Pancreas (tissue), 10 donors: Measurements from ENCODE around the gene DNAJC16. TPM values are rescaled to one million over a fixed set of nuclear protein-coding genes. Genes with fewer than 3 reads are reported as not detected.
A peak's percentile ranks its signal among the peaks of the same experiment; 100 is the strongest.

ENCODE experiments used
- ATAC-seq, 4 donors: fragments of 200-7000 bp; cut with Tn5 transposase; one replicate each; pipeline versions ENCODE4 v1.8.0 to v1.9.1; 2020; ENCODE audit warnings: mild to moderate bottlenecking in 4 of 4, moderate library complexity in 4 of 4
- DNase-seq, 6 donors: peaks; one replicate each; pipeline ENCODE4 v3.0.0-alpha.2; 2020
- FAIRE-seq: peaks from 2 replicates; lab custom pipeline; 2012; peaks lifted over from hg19 to GRCh38; lab: Jason Lieb, UNC
- H3K27ac ChIP-seq, 4 donors: fragments of 200-600 bp; sonication (generic); 1 replicate in 3 of 4; 2 replicates in 1 of 4; pipeline versions ENCODE4 v1.5.0 to v1.8.0; 2020
- H3K27me3 ChIP-seq, 4 donors: fragments of 200-600 bp; one replicate each; pipeline ENCODE4 v1.8.0; 2021
- H3K36me3 ChIP-seq, 3 donors: fragments of 200-600 bp; sonication (generic) in 1 of 3; one replicate each; pipeline versions ENCODE4 v1.5.0 to v1.8.0; 2020 to 2021
- H3K4me1 ChIP-seq, 3 donors: fragments of 200-600 bp; one replicate each; pipeline ENCODE4 v1.8.0; 2021
- H3K4me3 ChIP-seq, 4 donors: fragments of 200-600 bp; sonication (generic) in 2 of 4; one replicate each; pipeline versions ENCODE4 v1.5.0 to v1.8.0; 2020 to 2021
- H3K9me3 ChIP-seq, 4 donors: fragments of 200-600 bp; one replicate each; pipeline ENCODE4 v1.8.0; 2021
- WGBS, 2 donors: extraction: QIAGEN DNeasy Blood & Tissue Kit; methylation state at CpG; one replicate each; pipeline ENCODE4 v1.1.7; 2013; 5-methylcytosine and 5-hydroxymethylcytosine counted together
- intact Hi-C, 3 donors: fragments of 100-400 bp; cut with DNase I; formaldehyde crosslinking; loops; one replicate each; pipeline versions ENCODE4 v1.11.1 to v1.14.2; 2022
- polyA plus RNA-seq, 2 donors: library from polyadenylated mRNA; stranded (reverse); fragments of 200-250 nt; gene quantifications; one replicate each; pipeline ENCODE4 v1.2.3, GENCODE V29; 2013
- total RNA-seq, 6 donors: library from RNA; stranded (reverse); fragmentation: NEBNext Ultra II Directional in 4 of 6; extraction: Animal tissue kit (Norgen Biotek cat#: 25700) in 4 of 6; gene quantifications; one replicate each; pipeline versions ENCODE4 v1.2.1 to v1.2.4, GENCODE V29; 2021 to 2023
- TF ChIP-seq, protein P1 (sequence below), 4 donors: fragments of 200-600 bp; sonication (generic) in 3 of 4; IDR thresholded peaks; one replicate each; pipeline versions ENCODE4 v1.5.0 to v1.8.0; 2021; ENCODE audit warnings: antibody characterized with exemption in 4 of 4
- donor health status: healthy with polysubstance abuse.
- donor health status: DM: no; HTN: no; CAD: no; lungs with moderate emphysema.
- donor health status: DM: no; HTN: no; CAD: no.
- donor health status: control.
- donor health status: control.
- donor health status: Bipolar disorder and iron deficiency.
- donor health status: DM: yes; HTN: yes; CAD: no.
- donor health status: DM: no; HTN: no; CAD: no.
- donor health status: DM: no; HTN: no; CAD: no.
- donor health status: DM: yes; HTN: yes; CAD: no.

DNAJC16 gene
- total and polyA plus RNA-seq, 8 donors, result 5.0 to 16.2 (median 9.9) TPM

DNA sequence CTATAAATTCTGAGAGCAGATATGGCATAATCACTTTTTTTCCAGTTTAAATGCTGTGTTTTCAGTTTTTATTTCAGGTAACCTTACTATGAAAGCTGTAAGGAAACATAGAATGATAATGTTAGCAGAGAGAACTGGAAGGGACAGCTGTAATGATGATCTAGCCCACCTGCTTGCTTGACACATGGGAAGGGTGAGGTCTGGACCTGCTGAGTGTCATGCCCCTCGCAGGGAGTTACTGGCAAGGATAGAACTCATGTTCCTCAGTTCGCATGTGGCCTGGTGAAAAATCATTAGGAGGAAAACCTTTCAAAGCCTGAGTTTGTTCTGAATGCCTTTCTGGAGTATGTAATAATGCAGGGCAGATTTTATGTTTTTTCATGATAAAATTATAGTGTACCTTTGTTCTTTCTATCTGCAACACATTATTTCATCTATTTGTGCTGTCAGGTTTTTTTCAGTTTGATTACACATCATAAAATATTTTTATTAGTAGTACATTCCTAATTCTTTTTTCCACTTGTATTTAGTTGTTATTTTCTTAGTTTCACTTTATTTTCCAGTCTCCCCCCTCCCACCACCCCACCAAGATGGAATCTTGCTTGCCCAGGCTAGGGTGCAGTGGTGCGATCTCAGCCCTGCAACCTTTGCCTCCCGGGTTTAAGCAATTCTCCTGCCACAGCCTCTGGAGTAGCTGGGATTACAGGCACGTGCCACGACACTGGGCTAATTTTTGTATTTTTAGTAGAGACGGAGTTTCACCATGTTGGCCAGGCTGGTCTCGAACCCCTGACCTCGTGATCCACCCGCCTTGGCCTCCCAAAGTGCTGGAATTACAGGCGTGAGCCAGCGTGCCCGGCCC is 98.6 kb downstream of the DNAJC16 start:
- peaks cover 0 to 4% (median 0%) of the 10 kb centered on the region in 3 donors for H3K36me3 ChIP-seq
- TF ChIP-seq, protein P1, sequence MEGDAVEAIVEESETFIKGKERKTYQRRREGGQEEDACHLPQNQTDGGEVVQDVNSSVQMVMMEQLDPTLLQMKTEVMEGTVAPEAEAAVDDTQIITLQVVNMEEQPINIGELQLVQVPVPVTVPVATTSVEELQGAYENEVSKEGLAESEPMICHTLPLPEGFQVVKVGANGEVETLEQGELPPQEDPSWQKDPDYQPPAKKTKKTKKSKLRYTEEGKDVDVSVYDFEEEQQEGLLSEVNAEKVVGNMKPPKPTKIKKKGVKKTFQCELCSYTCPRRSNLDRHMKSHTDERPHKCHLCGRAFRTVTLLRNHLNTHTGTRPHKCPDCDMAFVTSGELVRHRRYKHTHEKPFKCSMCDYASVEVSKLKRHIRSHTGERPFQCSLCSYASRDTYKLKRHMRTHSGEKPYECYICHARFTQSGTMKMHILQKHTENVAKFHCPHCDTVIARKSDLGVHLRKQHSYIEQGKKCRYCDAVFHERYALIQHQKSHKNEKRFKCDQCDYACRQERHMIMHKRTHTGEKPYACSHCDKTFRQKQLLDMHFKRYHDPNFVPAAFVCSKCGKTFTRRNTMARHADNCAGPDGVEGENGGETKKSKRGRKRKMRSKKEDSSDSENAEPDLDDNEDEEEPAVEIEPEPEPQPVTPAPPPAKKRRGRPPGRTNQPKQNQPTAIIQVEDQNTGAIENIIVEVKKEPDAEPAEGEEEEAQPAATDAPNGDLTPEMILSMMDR (IDR thresholded peaks at IDR 0.05), result no peak
- FAIRE-seq (no peak), ATAC-seq (peak in 1 of 4 donors; percentile 19), DNase-seq (no peak)
- no peaks in the 10 kb centered on the region for H3K27me3 ChIP-seq
- 69 to 75% methylated on average over 13 of the region's 13 CpGs for WGBS, 2 donors
- no peaks in the 10 kb centered on the region for H3K9me3 ChIP-seq
- no peak overlapping the region for H3K4me3 ChIP-seq
- intact Hi-C loops, result no loop called here
- peaks cover 9 to 34% (median 30%) of the 10 kb centered on the region in 3 donors for H3K4me1 ChIP-seq
- no peak overlapping the region for H3K27ac ChIP-seq

Other genes with a start within 250 kb of the DNAJC16 start
- 10 to 100 TPM; 35.9 to 43.6 (median 38.8) TPM for gene EFHD2, start 117.0 kb upstream of the DNAJC16 start, total RNA-seq
- 10 to 100 TPM; 30.5 to 47.4 TPM for gene EFHD2, start 117.0 kb upstream of the DNAJC16 start, polyA plus RNA-seq
- over 10,000 TPM in 1 of 6 donors, 1,000 to 10,000 TPM in 5; 7,866 to 13,867 (median 8,408) TPM for gene CTRC, start 88.4 kb upstream of the DNAJC16 start, total RNA-seq
- gene CTRC, start 88.4 kb upstream of the DNAJC16 start, polyA plus RNA-seq, result 1,000 to 10,000 TPM; 3,972 to 5,613 TPM
- gene CELA2A, start 70.1 kb upstream of the DNAJC16 start, total RNA-seq, result over 10,000 TPM in 2 of 6 donors, 1,000 to 10,000 TPM in 3, 100 to 1,000 TPM in 1; 360 to 20,184 (median 5,030) TPM
- 1,000 to 10,000 TPM; 2,295 to 3,502 TPM for gene CELA2A, start 70.1 kb upstream of the DNAJC16 start, polyA plus RNA-seq
- gene CELA2B, start 50.7 kb upstream of the DNAJC16 start, total RNA-seq, result 1,000 to 10,000 TPM in 2 of 6 donors, 100 to 1,000 TPM in 4; 310 to 2,290 (median 800) TPM
- gene CELA2B, start 50.7 kb upstream of the DNAJC16 start, polyA plus RNA-seq, result 100 to 1,000 TPM; 186 to 203 TPM
- gene CASP9, start 2.6 kb upstream of the DNAJC16 start, total RNA-seq, result 10 to 100 TPM in 1 of 6 donors, 1 to 10 TPM in 5; 6.6 to 16.3 (median 8.4) TPM
- gene CASP9, start 2.6 kb upstream of the DNAJC16 start, polyA plus RNA-seq, result 10 to 100 TPM; 18.5 to 32.0 TPM
- gene AGMAT, start 58.2 kb downstream of the DNAJC16 start, total RNA-seq, result 1 to 10 TPM in 1 of 6 donors, under 1 TPM in 5; 0.43 to 1.0 (median 0.55) TPM
- under 1 TPM; 0.28 to 0.30 TPM for gene AGMAT, start 58.2 kb downstream of the DNAJC16 start, polyA plus RNA-seq
- gene DDI2, start 90.6 kb downstream of the DNAJC16 start, total RNA-seq, result 10 to 100 TPM; 12.5 to 17.8 (median 16.3) TPM
- gene DDI2, start 90.6 kb downstream of the DNAJC16 start, polyA plus RNA-seq, result 1 to 10 TPM; 4.7 to 7.0 TPM
- gene PLEKHM2, start 157.5 kb downstream of the DNAJC16 start, total RNA-seq, result 10 to 100 TPM; 22.9 to 39.6 (median 29.4) TPM
- 10 to 100 TPM; 33.6 to 35.1 TPM for gene PLEKHM2, start 157.5 kb downstream of the DNAJC16 start, polyA plus RNA-seq
- 1 to 10 TPM in 5 of 6 donors, under 1 TPM in 1; 0.57 to 1.9 (median 1.8) TPM for gene SLC25A34, start 209.4 kb downstream of the DNAJC16 start, total RNA-seq
- gene SLC25A34, start 209.4 kb downstream of the DNAJC16 start, polyA plus RNA-seq, result 1 to 10 TPM; 6.1 to 6.9 TPM
- not detected for gene TMEM82, start 215.7 kb downstream of the DNAJC16 start, total RNA-seq
- not detected for gene TMEM82, start 215.7 kb downstream of the DNAJC16 start, polyA plus RNA-seq
- 10 to 100 TPM; 22.2 to 61.5 (median 29.4) TPM for gene FBLIM1, start 231.9 kb downstream of the DNAJC16 start, total RNA-seq
- gene FBLIM1, start 231.9 kb downstream of the DNAJC16 start, polyA plus RNA-seq, result 10 to 100 TPM; 20.4 to 36.8 TPM